Testis (tissue), 2 donors: Measurements from ENCODE around the gene MS4A8.

ENCODE experiments used
- CTCF ChIP-seq, 3 experiments: fragments of 450-650 bp in 2 of 3; fragments of 200-600 bp in 1 of 3; sonication (generic) in 1 of 3; IDR thresholded peaks; one replicate each; pipeline ENCODE4 v1.5.1; 2016 to 2019; ENCODE audit warnings: antibody characterized with exemption in 3 of 3, mild to moderate bottlenecking in 2 of 3, moderate library complexity in 1 of 3
- POLR2A ChIP-seq: fragments of 450-650 bp; IDR thresholded peaks from one replicate; pipeline ENCODE4 v1.6.1; 2017; ENCODE audit warnings: antibody characterized with exemption, mild to moderate bottlenecking, moderate library complexity

DNA sequence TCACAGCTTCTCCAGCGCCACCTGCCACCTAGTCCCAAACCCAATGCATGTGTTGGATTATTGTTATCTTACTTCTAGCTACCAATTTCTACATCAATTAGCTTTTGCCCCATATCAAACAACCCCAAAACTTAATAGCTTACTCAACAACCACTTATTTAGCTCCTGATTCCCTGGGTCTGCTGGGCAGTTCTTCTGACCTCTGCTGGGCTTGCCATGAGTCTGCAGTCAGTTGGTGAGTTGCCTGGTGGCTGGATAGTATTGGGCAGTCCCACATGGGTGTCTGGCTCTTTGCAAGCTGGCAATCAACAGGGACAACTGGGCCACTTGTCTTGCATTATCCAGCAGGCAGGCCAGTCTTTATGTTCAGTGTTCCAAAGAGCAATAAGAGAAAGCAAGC lies 43.6 kb downstream of the MS4A8 start:
- no peak for TF ChIP-seq CTCF (IDR thresholded peaks at IDR 0.05)
- TF ChIP-seq POLR2A, result no peak
